Measurements from ENCODE around the gene PIP5KL1.

GRCh38 chr9:127931092-127931881 lies 710 bp upstream of the PIP5KL1 start:
- no peak for TF ChIP-seq EZH2 (optimal IDR thresholded peaks at IDR 0.05; ENCODE audit: low read depth, low read length)
- no peak for TF ChIP-seq CTCF (IDR thresholded peaks at IDR 0.05; ENCODE audit: low read length)

Data from MM.1S (cell line).